GM19023 (cell line): ENCODE data around the gene GCSAM.
A peak's percentile ranks its signal among the peaks of the same experiment; 100 is the strongest.
"Not testable (repeated sequence)": the region's sequence is repeated elsewhere in the genome, so short reads cannot be mapped to it uniquely, and the experiment has no call there.

Experiments
- ATAC-seq: cut with Tn5 transposase; IDR thresholded peaks from one replicate; pipeline ENCODE4 v1.9.1; 2021; ENCODE audit warnings: mild to moderate bottlenecking, moderate library complexity; ENCODE audit not compliant: unreplicated experiment

Gene GCSAM

GRCh38 chr3:112074616-112075497 is 58.2 kb downstream of the GCSAM start:
- ATAC-seq = peak; percentile 92

DNA sequence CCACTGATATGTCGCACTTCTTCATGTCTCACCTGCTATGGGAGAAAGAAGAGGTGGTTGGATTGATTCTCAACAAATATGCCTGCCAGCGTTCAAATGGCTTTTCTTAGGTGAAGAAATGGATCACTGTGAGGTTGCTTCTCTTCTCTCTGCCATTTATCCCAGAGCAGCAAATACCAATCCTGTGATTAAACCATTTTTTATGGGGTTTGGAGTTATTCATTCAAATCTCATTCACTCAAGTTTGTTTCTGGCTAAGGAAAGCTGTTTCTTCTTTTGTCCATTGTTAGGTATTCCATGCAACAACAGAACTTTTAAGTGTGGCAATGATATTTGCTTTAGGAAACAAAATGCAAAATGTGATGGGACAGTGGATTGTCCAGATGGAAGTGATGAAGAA is 59.0 kb downstream of the GCSAM start:
- ATAC-seq = no peak

DNA sequence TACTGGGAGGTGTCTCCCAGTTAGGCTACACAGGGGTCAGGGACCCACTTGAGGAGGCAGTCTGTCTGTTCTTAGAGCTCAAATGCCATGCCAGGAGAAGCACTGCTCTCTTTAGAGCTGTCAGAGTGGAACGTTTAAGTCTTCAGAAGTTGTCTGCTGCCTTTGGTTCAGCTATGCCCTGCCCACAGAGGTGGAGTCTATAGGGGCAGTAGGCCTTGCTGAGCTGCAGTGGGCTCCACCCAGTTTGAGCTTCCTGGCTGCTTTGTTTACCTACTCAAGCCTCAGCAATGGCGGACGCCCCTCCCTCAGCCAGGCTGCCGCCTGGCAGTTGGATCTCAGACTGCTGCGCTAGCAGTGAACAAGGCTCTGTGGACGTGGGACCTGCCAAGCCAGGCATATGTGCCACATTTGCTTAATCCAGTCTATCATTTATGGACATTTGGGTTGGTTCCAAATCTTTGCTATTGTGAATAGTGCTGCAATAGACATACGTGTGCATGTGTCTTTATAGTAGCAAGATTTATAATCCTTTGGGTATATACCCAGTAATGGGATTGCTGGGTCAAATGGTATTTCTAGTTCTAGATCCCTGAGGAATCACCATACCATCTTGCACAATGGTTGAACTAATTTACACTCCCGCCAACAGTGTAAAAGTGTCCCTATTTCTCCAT is 60.5 kb downstream of the GCSAM start:
- not testable (repeated sequence) for ATAC-seq
